Measurements from ENCODE around the gene RIMS4. TPM values are rescaled to one million over a fixed set of nuclear protein-coding genes. Genes with fewer than 3 reads are reported as not detected.

RIMS4 gene
- total and polyA plus RNA-seq, 2 of the 13 experiments (the other 11 are each of a cell fraction or from before 2014, with no cell fraction given) = 0.01 to 0.07 TPM

- H3K79me2 ChIP-seq (ENCODE audit: insufficient read depth, low read length) = no peaks in the 10 kb centered on the region
- H4K20me1 ChIP-seq (ENCODE audit: insufficient read depth, low read length) = no peaks in the 10 kb centered on the region
- ATAC-seq (no peak), FAIRE-seq (no peak), DNase-seq (ENCODE audit: low spot score) (no peak)
- intact Hi-C loops (cut with micrococcal nuclease; ENCODE audit: unreplicated experiment) = no loop called here
- H3K4me2 ChIP-seq (ENCODE audit: low read depth, low read length) = no peak overlapping the region
- no peaks in the 10 kb centered on the region for H3K36me3 ChIP-seq (replicated peaks in 1 of 2; ENCODE audit: control insufficient read depth in 1 of 2, insufficient read depth in 2 of 2, low read length in 2 of 2)
- H3K27ac ChIP-seq (ENCODE audit: extremely low read length, insufficient read depth, low read length) = no peak overlapping the region
- no peak overlapping the region for H2AFZ ChIP-seq (ENCODE audit: low read length)
- H3K27me3 ChIP-seq (ENCODE audit: control insufficient read depth in 1 of 2, insufficient read depth in 2 of 2, low read length in 2 of 2) = peaks cover 3 to 50% of the 10 kb centered on the region in 2 experiments; a peak in 2 of 5 replicates
- CTCF ChIA-PET (ENCODE audit: low intra/inter-chr PET ratio, low total read pairs) = no interaction called here
- POLR2A ChIA-PET = no interaction called here
- no peaks in the 10 kb centered on the region for H3K4me1 ChIP-seq (ENCODE audit: insufficient read depth, low read length)
- H3K9me3 ChIP-seq (ENCODE audit: low read length) = no peaks in the 10 kb centered on the region
- H3K9ac ChIP-seq (ENCODE audit: insufficient read depth, low read depth, low read length) = no peak overlapping the region
- in situ Hi-C loops (cut with HindIII; ENCODE audit: extremely low pct_ligation_motif_present, low pct_unique_long_range_greater_than_20kb) = no loop called here
- BruUV-seq (replicated peaks) = no TSS peak
- TF ChIP-seq RFX3 (CRISPR knock-in tag; IDR thresholded peaks at IDR 0.05) (no peak), ZBTB37 (CRISPR knock-in tag; IDR thresholded peaks at IDR 0.05) (no peak), ZNF331 (CRISPR knock-in tag; IDR thresholded peaks at IDR 0.05) (no peak), ZNF674 (CRISPR knock-in tag; IDR thresholded peaks at IDR 0.05; ENCODE audit: low read depth) (no peak), CEBPG (CRISPR knock-in tag; IDR thresholded peaks at IDR 0.05) (no peak), ZZZ3 (CRISPR knock-in tag; IDR thresholded peaks at IDR 0.05; ENCODE audit: borderline replicate concordance) (no peak)
- no peak overlapping the region for H3K4me3 ChIP-seq (replicated peaks in 1 of 3; ENCODE audit: insufficient read depth in 1 of 3, low read depth in 2 of 3, low read length in 3 of 3)
- WGBS (ENCODE audit: low lambda C conversion rate) = 14% methylated on average over 2 of the region's 2 CpGs
These were observed 24.3 kb upstream of the RIMS4 start for GRCh38 chr20:44834693-44835092.

DNA sequence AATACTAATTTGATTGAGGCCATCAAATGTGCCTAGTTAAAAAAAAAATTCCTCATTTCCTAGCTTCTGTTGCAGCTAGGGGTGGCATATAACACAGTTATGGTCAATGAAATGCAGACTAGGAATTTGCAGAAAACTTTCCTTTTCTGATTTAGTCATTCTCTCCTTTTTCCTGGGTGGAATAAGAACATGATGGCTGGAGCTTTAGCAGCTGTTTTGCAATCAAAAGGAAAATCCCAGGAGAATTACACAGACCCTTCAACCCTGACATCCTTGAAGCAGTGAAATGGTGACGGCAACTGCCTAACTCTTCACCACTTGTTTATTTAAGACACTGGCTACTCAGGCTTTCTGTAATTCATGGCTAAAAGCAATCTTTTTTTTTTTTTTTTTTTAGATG is 23.1 kb upstream of the RIMS4 start:
- Histone ChIP-seq H2AFZ (ENCODE audit: low read length) (no peak overlapping the region), H3K27me3 (ENCODE audit: control insufficient read depth in 1 of 2, insufficient read depth in 2 of 2, low read length in 2 of 2) (peaks cover 3 to 46% of the 10 kb centered on the region in 2 experiments; a peak in 2 of 5 replicates), H3K4me2 (ENCODE audit: low read depth, low read length) (no peak overlapping the region), H4K20me1 (ENCODE audit: insufficient read depth, low read length) (no peaks in the 10 kb centered on the region), H3K9me3 (ENCODE audit: low read length) (no peaks in the 10 kb centered on the region), H3K4me1 (ENCODE audit: insufficient read depth, low read length) (no peaks in the 10 kb centered on the region), H3K4me3 (replicated peaks in 1 of 3; ENCODE audit: insufficient read depth in 1 of 3, low read depth in 2 of 3, low read length in 3 of 3) (no peak overlapping the region), H3K9ac (ENCODE audit: insufficient read depth, low read depth, low read length) (no peak overlapping the region), H3K27ac (ENCODE audit: extremely low read length, insufficient read depth, low read length) (no peak overlapping the region), H3K36me3 (replicated peaks in 1 of 2; ENCODE audit: control insufficient read depth in 1 of 2, insufficient read depth in 2 of 2, low read length in 2 of 2) (no peaks in the 10 kb centered on the region), H3K79me2 (ENCODE audit: insufficient read depth, low read length) (no peaks in the 10 kb centered on the region)
- DNase-seq (ENCODE audit: low spot score) = no peak
- in situ Hi-C loops (cut with HindIII; ENCODE audit: extremely low pct_ligation_motif_present, low pct_unique_long_range_greater_than_20kb) (no loop called here), intact Hi-C loops (cut with micrococcal nuclease; ENCODE audit: unreplicated experiment) (no loop called here)
- no TSS peak for BruUV-seq (replicated peaks)
- FAIRE-seq = no peak
- WGBS (ENCODE audit: low lambda C conversion rate) = 63% methylated on average over 1 of the region's 1 CpG
- POLR2A ChIA-PET = no interaction called here
- CTCF ChIA-PET (ENCODE audit: low intra/inter-chr PET ratio, low total read pairs) = no interaction called here
- TF ChIP-seq ISX (CRISPR knock-in tag; conservative IDR thresholded peaks at IDR 0.05) = no peak
- TF ChIP-seq CHD4 (IDR thresholded peaks at IDR 0.05; ENCODE audit: borderline replicate concordance, low read length) = no peak
- no peak for TF ChIP-seq FOXM1 (CRISPR knock-in tag; IDR thresholded peaks at IDR 0.05)
- no peak for ATAC-seq
